GM21717 (cell line): ENCODE results near the gene ATRIP.
"Not testable (repeated sequence)": the region's sequence is repeated elsewhere in the genome, so short reads cannot be mapped to it uniquely, and the experiment has no call there.

Experiments used
- ATAC-seq: cut with Tn5 transposase; IDR thresholded peaks from one replicate; pipeline ENCODE4 v1.9.1; 2021; ENCODE audit warnings: mild to moderate bottlenecking, moderate library complexity; ENCODE audit not compliant: unreplicated experiment

The ATRIP gene

GRCh38 chr3:48467110-48467454 is 20.5 kb downstream of the ATRIP start:
- no peak for ATAC-seq

GRCh38 chr3:48467473-48468267 is 21.1 kb downstream of the ATRIP start:
- no peak for ATAC-seq

GRCh38 chr3:48468329-48468731 is 21.8 kb downstream of the ATRIP start:
- ATAC-seq, result no peak

GRCh38 chr3:48469046-48469915 is 22.7 kb downstream of the ATRIP start:
- ATAC-seq, result no peak

- ATAC-seq, result no peak
These were observed 23.7 kb downstream of the ATRIP start for GRCh38 chr3:48470286-48470685.

- no peak for ATAC-seq
These were observed 26.1 kb downstream of the ATRIP start for GRCh38 chr3:48472673-48472922.

- ATAC-seq, result peak; percentile 67
These were observed 26.5 kb downstream of the ATRIP start for GRCh38 chr3:48472923-48473616.

- ATAC-seq, result no peak
These were observed 27.0 kb downstream of the ATRIP start for GRCh38 chr3:48473617-48473952.

GRCh38 chr3:48474031-48474430 is 27.5 kb downstream of the ATRIP start:
- ATAC-seq, result not testable (repeated sequence)

- ATAC-seq, result no peak
These were observed 28.1 kb downstream of the ATRIP start for GRCh38 chr3:48474619-48475018.

GRCh38 chr3:48475188-48475587 is 28.7 kb downstream of the ATRIP start:
- ATAC-seq, result no peak

- no peak for ATAC-seq
These were observed 30.0 kb downstream of the ATRIP start for GRCh38 chr3:48476426-48477053.

- ATAC-seq, result no peak
These were observed 31.5 kb downstream of the ATRIP start for GRCh38 chr3:48477959-48478520.

- no peak for ATAC-seq
These were observed 32.4 kb downstream of the ATRIP start for GRCh38 chr3:48478626-48479555.

- ATAC-seq, result not testable (repeated sequence)
These were observed 34.4 kb downstream of the ATRIP start for GRCh38 chr3:48480891-48481290.

- ATAC-seq, result not testable (repeated sequence)
These were observed 36.3 kb downstream of the ATRIP start for GRCh38 chr3:48482822-48483221.

GRCh38 chr3:48486952-48487351 is 40.4 kb downstream of the ATRIP start:
- ATAC-seq, result no peak

- no peak for ATAC-seq
These were observed 46.1 kb downstream of the ATRIP start for GRCh38 chr3:48492461-48493202.

- ATAC-seq, result no peak
These were observed 46.6 kb downstream of the ATRIP start for GRCh38 chr3:48493203-48493501.

- ATAC-seq, result no peak
These were observed 54.1 kb downstream of the ATRIP start for GRCh38 chr3:48500656-48501055.
